ENCODE measurements around the gene KAT6B. TPM values are rescaled to one million over a fixed set of nuclear protein-coding genes. Genes with fewer than 3 reads are reported as not detected.

The KAT6B gene
- total and polyA plus RNA-seq, 7 experiments from 2014 or later = 33.2 to 80.5 (median 63.6) TPM

GRCh38 chr10:75032119-75032518 is 205.7 kb downstream of the KAT6B start:
- peaks cover 15 to 36% (median 15%) of the 10 kb centered on the region in 5 donors for H3K36me3 Mint-ChIP-seq
- peaks cover 0 to 4% (median 0%) of the 10 kb centered on the region in 11 donors for H3K9me3 Mint-ChIP-seq
- intact Hi-C loops (cut with micrococcal nuclease) = no loop called here
- H3K36me3 ChIP-seq (ENCODE audit: control insufficient read depth in 2 of 3, insufficient read depth in 3 of 3, low read length in 3 of 3) = peaks cover 0 to 28% (median 6%) of the 10 kb centered on the region in 3 experiments
- no peak overlapping the region for H3K4me3 Mint-ChIP-seq
- CTCF ChIA-PET = no interaction called here
- no peak overlapping the region for H3K27ac ChIP-seq (ENCODE audit: low read depth, low read length)
- H3K9me3 ChIP-seq (ENCODE audit: control insufficient read depth in 2 of 3, low read length in 3 of 3) = no peaks in the 10 kb centered on the region
- DNase-seq (no peak), ATAC-seq (no peak)
- H3K4me1 Mint-ChIP-seq = peaks cover 0 to 26% (median 5%) of the 10 kb centered on the region in 7 donors
- H3K27me3 Mint-ChIP-seq = no peaks in the 10 kb centered on the region
- H3K4me3 ChIP-seq (ENCODE audit: low read length) = no peak overlapping the region
- H3K4me1 ChIP-seq (ENCODE audit: control insufficient read depth in 2 of 2, insufficient read depth in 2 of 2, low read length in 2 of 2) = no peaks in the 10 kb centered on the region
- peak overlapping the region in 1 of 9 donors; percentile 9 for H3K27ac Mint-ChIP-seq
- POLR2A ChIA-PET = interaction anchor here (0.7 kb wide), 1 partner anchor 31 kb away, joined by 3 read pairs; no protein-coding TSS in a partner anchor
- H3K27me3 ChIP-seq (ENCODE audit: control insufficient read depth in 2 of 2, insufficient read depth in 2 of 2, low read length in 2 of 2) = no peaks in the 10 kb centered on the region

GRCh38 chr10:75032813-75033212 is 206.4 kb downstream of the KAT6B start:
- H3K27ac Mint-ChIP-seq = peak overlapping the region in 3 of 9 donors; percentile 32 to 40 (median 40)
- peaks cover 15 to 35% (median 15%) of the 10 kb centered on the region in 5 donors for H3K36me3 Mint-ChIP-seq

GRCh38 chr10:75033399-75034130 is 207.2 kb downstream of the KAT6B start:
- H3K27me3 Mint-ChIP-seq = no peaks in the 10 kb centered on the region
- H3K36me3 Mint-ChIP-seq = peaks cover 10 to 27% (median 10%) of the 10 kb centered on the region in 5 donors
- Histone ChIP-seq H3K27me3 (ENCODE audit: control insufficient read depth in 2 of 2, insufficient read depth in 2 of 2, low read length in 2 of 2) (no peaks in the 10 kb centered on the region), H3K36me3 (ENCODE audit: control insufficient read depth in 2 of 3, insufficient read depth in 3 of 3, low read length in 3 of 3) (peaks cover 0 to 24% (median 6%) of the 10 kb centered on the region in 3 experiments), H3K27ac (ENCODE audit: low read depth, low read length) (no peak overlapping the region), H3K4me3 (ENCODE audit: low read length) (no peak overlapping the region), H3K9me3 (ENCODE audit: control insufficient read depth in 2 of 3, low read length in 3 of 3) (no peaks in the 10 kb centered on the region), H3K4me1 (ENCODE audit: control insufficient read depth in 2 of 2, insufficient read depth in 2 of 2, low read length in 2 of 2) (no peaks in the 10 kb centered on the region)
- intact Hi-C loops (cut with micrococcal nuclease) = no loop called here
- H3K27ac Mint-ChIP-seq = peak overlapping the region in 3 of 9 donors; percentile 40 to 85 (median 53)
- POLR2A ChIA-PET = interaction anchor here (1.1 kb wide), 1 partner anchor 10 kb away, joined by 3 read pairs; no protein-coding TSS in a partner anchor
- CTCF ChIA-PET = no interaction called here
- H3K9me3 Mint-ChIP-seq = peaks cover 0 to 4% (median 0%) of the 10 kb centered on the region in 11 donors
- DNase-seq = no peak
- H3K4me3 Mint-ChIP-seq = no peak overlapping the region
- ATAC-seq = peak; percentile 16
- peaks cover 0 to 26% (median 5%) of the 10 kb centered on the region in 7 donors for H3K4me1 Mint-ChIP-seq

More at GRCh38 chr10:75032813-75033212, 206.4 kb downstream of the KAT6B start:
- Histone ChIP-seq H3K9me3 (ENCODE audit: control insufficient read depth in 2 of 3, low read length in 3 of 3) (no peaks in the 10 kb centered on the region), H3K4me1 (ENCODE audit: control insufficient read depth in 2 of 2, insufficient read depth in 2 of 2, low read length in 2 of 2) (no peaks in the 10 kb centered on the region), H3K27ac (ENCODE audit: low read depth, low read length) (no peak overlapping the region), H3K36me3 (ENCODE audit: control insufficient read depth in 2 of 3, insufficient read depth in 3 of 3, low read length in 3 of 3) (peaks cover 0 to 28% (median 6%) of the 10 kb centered on the region in 3 experiments), H3K27me3 (ENCODE audit: control insufficient read depth in 2 of 2, insufficient read depth in 2 of 2, low read length in 2 of 2) (no peaks in the 10 kb centered on the region), H3K4me3 (ENCODE audit: low read length) (no peak overlapping the region)
- no peak overlapping the region for H3K4me3 Mint-ChIP-seq
- ChIA-PET CTCF (no interaction called here), POLR2A (no interaction called here)
- no peaks in the 10 kb centered on the region for H3K27me3 Mint-ChIP-seq
- no peak for ATAC-seq
- H3K4me1 Mint-ChIP-seq = peaks cover 0 to 26% (median 5%) of the 10 kb centered on the region in 7 donors
- DNase-seq = no peak
- intact Hi-C loops (cut with micrococcal nuclease) = no loop called here
- peaks cover 0 to 4% (median 0%) of the 10 kb centered on the region in 11 donors for H3K9me3 Mint-ChIP-seq

- ChIA-PET POLR2A (interaction anchor here (1.1 kb wide), 1 partner anchor 9 kb away, joined by 3 read pairs; no protein-coding TSS in a partner anchor), CTCF (no interaction called here)
- Mint-ChIP-seq H3K4me3 (no peak overlapping the region), H3K27me3 (no peaks in the 10 kb centered on the region), H3K9me3 (peaks cover 0 to 4% (median 0%) of the 10 kb centered on the region in 11 donors), H3K4me1 (peaks cover 0 to 26% (median 5%) of the 10 kb centered on the region in 7 donors), H3K27ac (peak overlapping the region in 2 of 9 donors; percentile 53 to 85), H3K36me3 (peaks cover 6 to 22% (median 10%) of the 10 kb centered on the region in 5 donors)
- H3K4me1 ChIP-seq (ENCODE audit: control insufficient read depth in 2 of 2, insufficient read depth in 2 of 2, low read length in 2 of 2) = no peaks in the 10 kb centered on the region
- intact Hi-C loops (cut with micrococcal nuclease) = no loop called here
- no peaks in the 10 kb centered on the region for H3K27me3 ChIP-seq (ENCODE audit: control insufficient read depth in 2 of 2, insufficient read depth in 2 of 2, low read length in 2 of 2)
- H3K4me3 ChIP-seq (ENCODE audit: low read length) = no peak overlapping the region
- peak in 1 of 9 donors; percentile 56 for DNase-seq
- H3K9me3 ChIP-seq (ENCODE audit: control insufficient read depth in 2 of 3, low read length in 3 of 3) = no peaks in the 10 kb centered on the region
- no peak for ATAC-seq
- H3K27ac ChIP-seq (ENCODE audit: low read depth, low read length) = no peak overlapping the region
- peaks cover 0 to 18% (median 6%) of the 10 kb centered on the region in 3 experiments for H3K36me3 ChIP-seq (ENCODE audit: control insufficient read depth in 2 of 3, insufficient read depth in 3 of 3, low read length in 3 of 3)
These were observed 207.7 kb downstream of the KAT6B start for GRCh38 chr10:75034131-75034512.

GRCh38 chr10:75034714-75035258 is 208.4 kb downstream of the KAT6B start:
- no peaks in the 10 kb centered on the region for H3K27me3 Mint-ChIP-seq
- intact Hi-C loops (cut with micrococcal nuclease) = no loop called here
- Histone ChIP-seq H3K27ac (ENCODE audit: low read depth, low read length) (no peak overlapping the region), H3K4me1 (ENCODE audit: control insufficient read depth in 2 of 2, insufficient read depth in 2 of 2, low read length in 2 of 2) (no peaks in the 10 kb centered on the region), H3K36me3 (ENCODE audit: control insufficient read depth in 2 of 3, insufficient read depth in 3 of 3, low read length in 3 of 3) (peaks cover 0 to 12% (median 2%) of the 10 kb centered on the region in 3 experiments), H3K9me3 (ENCODE audit: control insufficient read depth in 2 of 3, low read length in 3 of 3) (no peaks in the 10 kb centered on the region), H3K4me3 (ENCODE audit: low read length) (no peak overlapping the region), H3K27me3 (ENCODE audit: control insufficient read depth in 2 of 2, insufficient read depth in 2 of 2, low read length in 2 of 2) (no peaks in the 10 kb centered on the region)
- CTCF ChIA-PET = no interaction called here
- peaks cover 0 to 15% (median 5%) of the 10 kb centered on the region in 5 donors for H3K36me3 Mint-ChIP-seq
- H3K9me3 Mint-ChIP-seq = peaks cover 0 to 1% (median 0%) of the 10 kb centered on the region in 11 donors
- no peak for ATAC-seq
- POLR2A ChIA-PET = no interaction called here
- H3K4me1 Mint-ChIP-seq = peaks cover 0 to 26% (median 5%) of the 10 kb centered on the region in 7 donors
- H3K27ac Mint-ChIP-seq = peak overlapping the region in 4 of 9 donors; percentile 19 to 85 (median 58)
- H3K4me3 Mint-ChIP-seq = no peak overlapping the region
- no peak for DNase-seq

GRCh38 chr10:75035975-75036708 is 209.7 kb downstream of the KAT6B start:
- Histone ChIP-seq H3K9me3 (ENCODE audit: control insufficient read depth in 2 of 3, low read length in 3 of 3) (no peaks in the 10 kb centered on the region), H3K4me1 (ENCODE audit: control insufficient read depth in 2 of 2, insufficient read depth in 2 of 2, low read length in 2 of 2) (no peaks in the 10 kb centered on the region), H3K4me3 (ENCODE audit: low read length) (no peak overlapping the region), H3K27me3 (ENCODE audit: control insufficient read depth in 2 of 2, insufficient read depth in 2 of 2, low read length in 2 of 2) (no peaks in the 10 kb centered on the region), H3K27ac (ENCODE audit: low read depth, low read length) (no peak overlapping the region), H3K36me3 (ENCODE audit: control insufficient read depth in 2 of 3, insufficient read depth in 3 of 3, low read length in 3 of 3) (no peaks in the 10 kb centered on the region)
- no peak overlapping the region for H3K4me3 Mint-ChIP-seq
- ChIA-PET POLR2A (interaction anchor here (0.6 kb wide), 1 partner anchor 1161 kb away, joined by 3 read pairs; no protein-coding TSS in a partner anchor), CTCF (no interaction called here)
- intact Hi-C loops (cut with micrococcal nuclease) = no loop called here
- H3K9me3 Mint-ChIP-seq = peaks cover 0 to 1% (median 0%) of the 10 kb centered on the region in 11 donors
- peak overlapping the region in 2 of 9 donors; percentile 56 to 63 for H3K27ac Mint-ChIP-seq
- H3K4me1 Mint-ChIP-seq = peaks cover 0 to 26% (median 5%) of the 10 kb centered on the region in 7 donors
- DNase-seq (no peak), ATAC-seq (no peak)
- peaks cover 0 to 6% (median 0%) of the 10 kb centered on the region in 5 donors for H3K36me3 Mint-ChIP-seq
- H3K27me3 Mint-ChIP-seq = no peaks in the 10 kb centered on the region
